Measurements from ENCODE around the gene CPED1.

- no peak for TF ChIP-seq CTCF (IDR thresholded peaks at IDR 0.05)
- TF ChIP-seq POLR2A (IDR thresholded peaks at IDR 0.05), result no peak
Measured at GRCh38 chr7:121163699-121164098, 175.2 kb downstream of the CPED1 start.

Data from testis (tissue), 2 donors.